NT2/D1 (cell line): ENCODE results near the gene APP.

Experiments used
- YY1 ChIP-seq: IDR thresholded peaks from 2 replicates; pipeline ENCODE4 v1.6.1; 2011; ENCODE audit not compliant: insufficient read length, insufficient read depth
- ZNF274 ChIP-seq: IDR thresholded peaks from 2 replicates; pipeline ENCODE4 v1.6.1; 2011; ENCODE audit warnings: mild to moderate bottlenecking, low read depth, low read length

DNA sequence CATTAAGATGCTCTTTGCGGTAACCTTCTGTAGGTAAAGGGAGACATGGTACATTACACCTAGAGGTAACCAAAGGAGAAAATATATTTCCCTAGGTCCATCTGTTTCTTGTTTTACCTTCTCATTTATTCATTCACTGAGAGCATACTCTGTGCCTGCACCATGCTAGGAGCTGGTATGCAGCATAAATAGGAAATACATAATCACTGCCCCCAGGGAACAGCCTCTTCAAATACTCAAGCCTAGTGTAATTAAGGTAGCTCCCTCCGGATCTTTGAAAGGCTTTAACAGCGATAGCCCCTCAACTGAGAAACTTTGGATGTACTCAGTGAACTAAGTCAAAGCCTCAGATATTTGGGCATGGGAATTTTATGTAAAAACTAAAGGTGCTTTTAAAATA, 312.2 kb downstream of the APP start:
- TF ChIP-seq YY1 (no peak), ZNF274 (no peak)
